Measurements from ENCODE around the gene WDR74.
A peak's percentile ranks its signal among the peaks of the same experiment; 100 is the strongest.
"Not testable (repeated sequence)": the region's sequence is repeated elsewhere in the genome, so short reads cannot be mapped to it uniquely, and the experiment has no call there.

Gene WDR74

GRCh38 chr11:62835336-62835735 lies 4.1 kb downstream of the WDR74 start:
- no peak for DNase-seq (ENCODE audit: low read depth)
- TF ChIP-seq POLR2A (IDR thresholded peaks at IDR 0.05; ENCODE audit: extremely low read depth, insufficient read length) (no peak), MAX (IDR thresholded peaks at IDR 0.05; ENCODE audit: low read depth, low read length) (no peak), CTCF (IDR thresholded peaks at IDR 0.05; ENCODE audit: low read depth, low read length) (no peak), MYC (IDR thresholded peaks at IDR 0.05; ENCODE audit: low read depth, low read length) (no peak)
- H3K4me3 ChIP-seq (ENCODE audit: low read depth, low read length) = no peak overlapping the region

GRCh38 chr11:62832336-62833234 lies 6.8 kb downstream of the WDR74 start, which contains the start of gene TEX54:
TSS of gene TEX54 (minus strand) at chr11:62832841.
- H3K4me3 ChIP-seq (ENCODE audit: low read depth, low read length) = peak within 1 kb of the TSS; percentile 89
- DNase-seq (ENCODE audit: low read depth) = no peak
- TF ChIP-seq POLR2A (IDR thresholded peaks at IDR 0.05; ENCODE audit: extremely low read depth, insufficient read length) (no peak), MAX (IDR thresholded peaks at IDR 0.05; ENCODE audit: low read depth, low read length) (0 out of 2 replicates have a peak, but pooled peaks have one; percentile 2), CTCF (IDR thresholded peaks at IDR 0.05; ENCODE audit: low read depth, low read length) (no peak), MYC (IDR thresholded peaks at IDR 0.05; ENCODE audit: low read depth, low read length) (no peak)

GRCh38 chr11:62831520-62832335 lies 7.7 kb downstream of the WDR74 start, which contains the start of gene STX5:
TSS of gene STX5 (minus strand) at chr11:62832051. CDS start at chr11:62831243, 808 bp downstream.
- peak; percentile 99 for DNase-seq (ENCODE audit: low read depth)
- H3K4me3 ChIP-seq (ENCODE audit: low read depth, low read length) = peak within 1 kb of the TSS; percentile 89
- TF ChIP-seq CTCF (IDR thresholded peaks at IDR 0.05; ENCODE audit: low read depth, low read length) (no peak), MYC (IDR thresholded peaks at IDR 0.05; ENCODE audit: low read depth, low read length) (peak; percentile 34), POLR2A (IDR thresholded peaks at IDR 0.05; ENCODE audit: extremely low read depth, insufficient read length) (peak; percentile 84), MAX (IDR thresholded peaks at IDR 0.05; ENCODE audit: low read depth, low read length) (peak; percentile 30; the same call in 1 of the 2 replicates)

- peak; percentile 86 for DNase-seq (ENCODE audit: low read depth)
- H3K4me3 ChIP-seq (ENCODE audit: low read depth, low read length) = peak overlapping the region; percentile 89
- TF ChIP-seq MAX (IDR thresholded peaks at IDR 0.05; ENCODE audit: low read depth, low read length) (no peak), CTCF (IDR thresholded peaks at IDR 0.05; ENCODE audit: low read depth, low read length) (no peak), MYC (IDR thresholded peaks at IDR 0.05; ENCODE audit: low read depth, low read length) (no peak), POLR2A (IDR thresholded peaks at IDR 0.05; ENCODE audit: extremely low read depth, insufficient read length) (no peak)
Observed at GRCh38 chr11:62830904-62831519, 8.4 kb downstream of the WDR74 start.

GRCh38 chr11:62828130-62828529 lies 11.3 kb downstream of the WDR74 start:
- not testable (repeated sequence) for DNase-seq (ENCODE audit: low read depth); H3K4me3 ChIP-seq (ENCODE audit: low read depth, low read length)

All from NB4 (cell line).